ENCODE results near the gene SIL1. TPM values are rescaled to one million over a fixed set of nuclear protein-coding genes. Genes with fewer than 3 reads are reported as not detected.

SIL1 gene
- total and polyA plus RNA-seq, 2 of the 8 experiments (the other 6 are each of a cell fraction or from before 2014, with no cell fraction given) = 8.3 to 12.8 TPM

DNA sequence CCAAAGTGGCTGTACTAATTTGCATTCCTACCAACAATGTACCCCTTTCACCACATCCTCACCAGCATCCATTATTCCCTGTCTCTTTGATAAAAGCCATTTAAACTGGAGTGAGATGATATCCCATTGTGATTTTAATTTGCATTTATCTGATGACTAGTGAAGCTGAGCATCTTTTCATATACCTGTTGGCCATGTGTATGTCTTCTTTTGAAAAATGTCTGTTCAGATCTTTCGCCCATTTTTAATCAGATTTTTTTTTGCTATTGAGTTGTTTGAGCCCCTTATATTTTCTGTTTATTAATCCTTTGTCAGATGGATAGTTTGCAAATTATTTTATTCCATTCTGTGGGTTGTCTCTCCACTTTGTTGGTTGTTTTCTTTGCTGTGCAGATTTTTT lies 202.0 kb downstream of the SIL1 start:
- Histone ChIP-seq H3K27ac (ENCODE audit: low read depth, low read length) (no peak overlapping the region), H2BK120ac (replicated peaks; ENCODE audit: low read depth, low read length) (no peak overlapping the region), H4K20me1 (replicated peaks in 1 of 2; ENCODE audit: control insufficient read depth in 1 of 2, insufficient read depth in 2 of 2, low read length in 2 of 2) (no peaks in the 10 kb centered on the region), H4K8ac (ENCODE audit: extremely low read depth, insufficient read depth, low read length) (no peak overlapping the region), H2AK5ac (ENCODE audit: low read depth, low read length) (no peak overlapping the region), H3K14ac (ENCODE audit: insufficient read length) (no peak overlapping the region), H3K79me1 (ENCODE audit: low read depth, low read length) (no peaks in the 10 kb centered on the region), H2BK20ac (ENCODE audit: low read length) (no peak overlapping the region), H3K23ac (ENCODE audit: insufficient read length) (no peak overlapping the region), H4K91ac (replicated peaks; ENCODE audit: insufficient read length, low read length) (no peak overlapping the region), H4K5ac (ENCODE audit: insufficient read length, low read depth, low read length) (no peak overlapping the region), H3K79me2 (ENCODE audit: control insufficient read depth in 1 of 2, insufficient read depth in 2 of 2, low read length in 2 of 2) (no peaks in the 10 kb centered on the region), H3K9me3 (ENCODE audit: insufficient read depth in 2 of 2, low read depth in 1 of 2, low read length in 1 of 2) (peaks cover 0 to 3% of the 10 kb centered on the region in 2 experiments; a peak in 1 of 4 replicates), H2AFZ (ENCODE audit: low read length) (no peak overlapping the region), H2BK15ac (ENCODE audit: low read length) (no peak overlapping the region), H3K36me3 (ENCODE audit: control insufficient read depth in 2 of 4, insufficient read depth in 4 of 4, low read length in 3 of 4) (no peaks in the 10 kb centered on the region), H3K56ac (replicated peaks; ENCODE audit: insufficient read length, low read depth, low read length) (no peak overlapping the region), H3K27me3 (replicated peaks in 1 of 4; ENCODE audit: control insufficient read depth in 3 of 4, extremely low read depth in 1 of 4, insufficient read depth in 3 of 4, low read length in 3 of 4) (no peaks in the 10 kb centered on the region), H3K23me2 (ENCODE audit: low read depth, low read length) (no peaks in the 10 kb centered on the region; the same call in 1 of the 2 replicates), H2BK12ac (ENCODE audit: low read depth, low read length) (no peak overlapping the region), H2BK5ac (ENCODE audit: low read depth, low read length) (no peak overlapping the region), H3K4me1 (replicated peaks in 1 of 4; ENCODE audit: control insufficient read depth in 3 of 4, insufficient read depth in 4 of 4, low read length in 3 of 4) (no peaks in the 10 kb centered on the region), H3K4me3 (ENCODE audit: extremely low read depth in 1 of 4, insufficient read depth in 2 of 4, low read depth in 3 of 4, low read length in 4 of 4) (no peak overlapping the region), H3K4ac (replicated peaks; ENCODE audit: insufficient read length, low read depth, low read length) (no peak overlapping the region), H3K4me2 (ENCODE audit: insufficient read depth in 1 of 2, low read depth in 2 of 2, low read length in 2 of 2) (no peak overlapping the region), H3K18ac (ENCODE audit: extremely low read depth, low read length) (no peak overlapping the region), H3K9ac (replicated peaks in 1 of 4; ENCODE audit: extremely low read depth in 1 of 4, low read depth in 3 of 4, low read length in 3 of 4) (no peak overlapping the region)
- POLR2A ChIA-PET (ENCODE audit: partially characterized antibody) = no interaction called here
- CTCF ChIA-PET (ENCODE audit: partially characterized antibody) = interaction anchor here (0.6 to 1.4 kb wide), 4 partner anchors 25 to 73 kb away, joined by 3 read pairs; no protein-coding TSS in a partner anchor
- WGBS, 2 experiments (ENCODE audit: extremely low coverage in 1 of 2, insufficient coverage in 1 of 2, insufficient read length in 1 of 2, insufficient replicate concordance in 2 of 2, low coverage in 1 of 2, low lambda C conversion rate in 2 of 2, missing lambda C conversion rate in 1 of 2) = 91% methylated on average over 1 of the region's 1 CpG; no CpG with 5 or more reads in 1 of the 2 experiments
- TF ChIP-seq RBBP5 (IDR thresholded peaks at IDR 0.05; ENCODE audit: borderline replicate concordance, low read depth, low read length) (no peak), RFX5 (IDR thresholded peaks at IDR 0.05; ENCODE audit: borderline replicate concordance, low read depth, low read length) (no peak), SIN3A (conservative IDR thresholded peaks at IDR 0.05 in 1 of 2, IDR thresholded peaks at IDR 0.05 in 1 of 2; ENCODE audit: low read depth in 1 of 2, low read length in 2 of 2) (no peak), SP1 (IDR thresholded peaks at IDR 0.05; ENCODE audit: low read depth, low read length) (no peak), YY1 (IDR thresholded peaks at IDR 0.05; ENCODE audit: low read depth, low read length) (no peak), BCL11A (IDR thresholded peaks at IDR 0.05; ENCODE audit: low read depth in 2 of 2, low read length in 2 of 2) (no peak), JUN (IDR thresholded peaks at IDR 0.05; ENCODE audit: low read depth, low read length) (no peak), TAF7 (optimal IDR thresholded peaks at IDR 0.05; ENCODE audit: borderline replicate concordance, low read depth, low read length) (no peak), EP300 (IDR thresholded peaks at IDR 0.05; ENCODE audit: borderline replicate concordance in 1 of 2, low read depth in 2 of 2, low read length in 2 of 2) (no peak), SUZ12 (IDR thresholded peaks at IDR 0.05; ENCODE audit: low read length) (no peak), TBP (IDR thresholded peaks at IDR 0.05; ENCODE audit: low read depth, low read length) (no peak), GTF2F1 (IDR thresholded peaks at IDR 0.05; ENCODE audit: borderline replicate concordance, low read depth, low read length) (no peak), TEAD4 (IDR thresholded peaks at IDR 0.05; ENCODE audit: low read depth, low read length) (no peak), CHD1 (IDR thresholded peaks at IDR 0.05; ENCODE audit: low read depth, low read length) (no peak)
- TF ChIP-seq, protein P1, sequence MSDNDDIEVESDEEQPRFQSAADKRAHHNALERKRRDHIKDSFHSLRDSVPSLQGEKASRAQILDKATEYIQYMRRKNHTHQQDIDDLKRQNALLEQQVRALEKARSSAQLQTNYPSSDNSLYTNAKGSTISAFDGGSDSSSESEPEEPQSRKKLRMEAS (IDR thresholded peaks at IDR 0.05) = no peak
- DNase-seq (ENCODE audit: low read depth in 1 of 2, low spot score in 2 of 2) = no peak
- FAIRE-seq = no peak
